ENCODE measurements around the gene COL28A1.

COL28A1 gene

GRCh38 chr7:7535691-7536090 is at the start of gene COL28A1:
COL28A1 (minus strand) TSS chr7:7535873; CDS start chr7:7532875, 2,998 bp downstream.
- Histone ChIP-seq H3K4me3 (ENCODE audit: low read depth in 1 of 2, low read length in 2 of 2) (no peak within 1 kb of the TSS), H3K4me1 (ENCODE audit: insufficient read depth, low read length) (no peaks in the 10 kb centered on the region), H3K4me2 (ENCODE audit: insufficient read depth, low read length) (no peak within 1 kb of the TSS), H3K9me3 (ENCODE audit: insufficient read depth, low read length, severe bottlenecking) (no peaks in the 10 kb centered on the region), H3K27ac (ENCODE audit: low read length) (no peak within 1 kb of the TSS), H2AFZ (ENCODE audit: low read depth, low read length) (no peak within 1 kb of the TSS), H3K79me2 (ENCODE audit: insufficient read depth, low read length) (no peaks in the 10 kb centered on the region), H3K27me3 (ENCODE audit: insufficient read depth, low read length, poor library complexity) (peaks cover 16% of the 10 kb centered on the region), H3K36me3 (ENCODE audit: insufficient read depth, low read length) (no peaks in the 10 kb centered on the region), H4K20me1 (ENCODE audit: insufficient read depth, low read length) (no peaks in the 10 kb centered on the region), H3K9ac (ENCODE audit: low read depth, low read length) (no peak within 1 kb of the TSS)
- DNase-seq (no peak), ATAC-seq (ENCODE audit: insufficient read depth, low read depth) (no peak)
- TF ChIP-seq EZH2 (IDR thresholded peaks at IDR 0.05; ENCODE audit: borderline replicate concordance, low read depth, low read length, severe bottlenecking) (no peak), CTCF (IDR thresholded peaks at IDR 0.05; ENCODE audit: borderline replicate concordance, extremely low read depth, low read length, poor library complexity, severe bottlenecking) (no peak)

- 0 out of 2 replicates have a peak, but pooled peaks cover 2% of the 10 kb centered on the region for H3K79me2 ChIP-seq (ENCODE audit: insufficient read depth, low read length)
These were observed 49.0 kb upstream of the COL28A1 start for GRCh38 chr7:7584653-7585052.

GRCh38 chr7:7583731-7584130 is 48.1 kb upstream of the COL28A1 start:
- Histone ChIP-seq H3K4me1 (ENCODE audit: insufficient read depth, low read length) (0 out of 2 replicates have a peak, but pooled peaks cover 2% of the 10 kb centered on the region), H2AFZ (ENCODE audit: low read depth, low read length) (no peak overlapping the region), H3K4me2 (ENCODE audit: insufficient read depth, low read length) (no peak overlapping the region), H3K27ac (ENCODE audit: low read length) (no peak overlapping the region), H4K20me1 (ENCODE audit: insufficient read depth, low read length) (no peaks in the 10 kb centered on the region), H3K79me2 (ENCODE audit: insufficient read depth, low read length) (0 out of 2 replicates have a peak, but pooled peaks cover 2% of the 10 kb centered on the region), H3K9ac (ENCODE audit: low read depth, low read length) (no peak overlapping the region), H3K27me3 (ENCODE audit: insufficient read depth, low read length, poor library complexity) (no peaks in the 10 kb centered on the region), H3K36me3 (ENCODE audit: insufficient read depth, low read length) (0 out of 2 replicates have a peak, but pooled peaks cover 3% of the 10 kb centered on the region), H3K4me3 (ENCODE audit: low read depth in 1 of 2, low read length in 2 of 2) (no peak overlapping the region), H3K9me3 (ENCODE audit: insufficient read depth, low read length, severe bottlenecking) (no peaks in the 10 kb centered on the region)
- TF ChIP-seq CTCF (IDR thresholded peaks at IDR 0.05; ENCODE audit: borderline replicate concordance, extremely low read depth, low read length, poor library complexity, severe bottlenecking) (no peak), EZH2 (IDR thresholded peaks at IDR 0.05; ENCODE audit: borderline replicate concordance, low read depth, low read length, severe bottlenecking) (no peak)
- DNase-seq, result no peak
- no peak for ATAC-seq (ENCODE audit: insufficient read depth, low read depth)

More at GRCh38 chr7:7584653-7585052, 49.0 kb upstream of the COL28A1 start:
- H3K36me3 ChIP-seq (ENCODE audit: insufficient read depth, low read length), result 0 out of 2 replicates have a peak, but pooled peaks cover 5% of the 10 kb centered on the region
- H3K27me3 ChIP-seq (ENCODE audit: insufficient read depth, low read length, poor library complexity), result no peaks in the 10 kb centered on the region
- no peak overlapping the region for H3K9ac ChIP-seq (ENCODE audit: low read depth, low read length)
- H4K20me1 ChIP-seq (ENCODE audit: insufficient read depth, low read length), result no peaks in the 10 kb centered on the region
- H3K4me1 ChIP-seq (ENCODE audit: insufficient read depth, low read length), result 0 out of 2 replicates have a peak, but pooled peaks cover 2% of the 10 kb centered on the region
- ATAC-seq (ENCODE audit: insufficient read depth, low read depth) (no peak), DNase-seq (no peak)
- TF ChIP-seq CTCF (IDR thresholded peaks at IDR 0.05; ENCODE audit: borderline replicate concordance, extremely low read depth, low read length, poor library complexity, severe bottlenecking) (no peak), EZH2 (IDR thresholded peaks at IDR 0.05; ENCODE audit: borderline replicate concordance, low read depth, low read length, severe bottlenecking) (no peak)
- no peaks in the 10 kb centered on the region for H3K9me3 ChIP-seq (ENCODE audit: insufficient read depth, low read length, severe bottlenecking)
- no peak overlapping the region for H3K27ac ChIP-seq (ENCODE audit: low read length)
- no peak overlapping the region for H3K4me2 ChIP-seq (ENCODE audit: insufficient read depth, low read length)
- H3K4me3 ChIP-seq (ENCODE audit: low read depth in 1 of 2, low read length in 2 of 2), result no peak overlapping the region
- H2AFZ ChIP-seq (ENCODE audit: low read depth, low read length), result no peak overlapping the region
